Thyroid gland (tissue), 4 donors: ENCODE measurements around the gene GOLGA5.

Source experiments
- POLR2A ChIP-seq, 2 donors: fragments of 450-650 bp; IDR thresholded peaks; one replicate each; pipeline ENCODE4 v1.6.1; 2017; ENCODE audit warnings: antibody characterized with exemption in 2 of 2, mild to moderate bottlenecking in 2 of 2, moderate library complexity in 1 of 2
- TF ChIP-seq, protein P1 (sequence below), 6 experiments: fragments of 200-600 bp in 3 of 6; fragments of 450-650 bp in 3 of 6; sonication (generic) in 3 of 6; IDR thresholded peaks; one replicate each; pipeline ENCODE4 v1.5.1; 2016 to 2019; ENCODE audit warnings: antibody characterized with exemption in 6 of 6, mild to moderate bottlenecking in 2 of 6, inconsistent platforms in 1 of 6, moderate library complexity in 1 of 6

GRCh38 chr14:92793709-92794546 is at the start of gene GOLGA5:
- peak in 1 of 2 donors; percentile 78 for TF ChIP-seq POLR2A (IDR thresholded peaks at IDR 0.05)
- TF ChIP-seq, protein P1, sequence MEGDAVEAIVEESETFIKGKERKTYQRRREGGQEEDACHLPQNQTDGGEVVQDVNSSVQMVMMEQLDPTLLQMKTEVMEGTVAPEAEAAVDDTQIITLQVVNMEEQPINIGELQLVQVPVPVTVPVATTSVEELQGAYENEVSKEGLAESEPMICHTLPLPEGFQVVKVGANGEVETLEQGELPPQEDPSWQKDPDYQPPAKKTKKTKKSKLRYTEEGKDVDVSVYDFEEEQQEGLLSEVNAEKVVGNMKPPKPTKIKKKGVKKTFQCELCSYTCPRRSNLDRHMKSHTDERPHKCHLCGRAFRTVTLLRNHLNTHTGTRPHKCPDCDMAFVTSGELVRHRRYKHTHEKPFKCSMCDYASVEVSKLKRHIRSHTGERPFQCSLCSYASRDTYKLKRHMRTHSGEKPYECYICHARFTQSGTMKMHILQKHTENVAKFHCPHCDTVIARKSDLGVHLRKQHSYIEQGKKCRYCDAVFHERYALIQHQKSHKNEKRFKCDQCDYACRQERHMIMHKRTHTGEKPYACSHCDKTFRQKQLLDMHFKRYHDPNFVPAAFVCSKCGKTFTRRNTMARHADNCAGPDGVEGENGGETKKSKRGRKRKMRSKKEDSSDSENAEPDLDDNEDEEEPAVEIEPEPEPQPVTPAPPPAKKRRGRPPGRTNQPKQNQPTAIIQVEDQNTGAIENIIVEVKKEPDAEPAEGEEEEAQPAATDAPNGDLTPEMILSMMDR (IDR thresholded peaks at IDR 0.05): peak in 3 of 6 experiments; percentile 13 to 47 (median 22)
